ENCODE measurements around the gene CLDN34.

Gene CLDN34

GRCh38 chrX:10015723-10016518, 48.8 kb downstream of the CLDN34 start:
- no peak for DNase-seq (ENCODE audit: low spot score)

GRCh38 chrX:10016519-10017132, 49.5 kb downstream of the CLDN34 start:
- no peak for DNase-seq (ENCODE audit: low spot score)

- no peak for DNase-seq (ENCODE audit: low spot score)
These were observed 50.7 kb downstream of the CLDN34 start for GRCh38 chrX:10017872-10018271.

Measured in SK-N-DZ (cell line).